KMS-11 (cell line): ENCODE measurements around the gene ZNHIT6.
"Not testable (repeated sequence)": the region's sequence is repeated elsewhere in the genome, so short reads cannot be mapped to it uniquely, and the experiment has no call there.

Experiments
- H2AFZ ChIP-seq: fragments of 200-600 bp; sonication (generic); 2 replicates; pipeline ENCODE4 v1.6.1; 2016; ENCODE audit warnings: antibody characterized with exemption, mixed run types, low read depth
- H3K27ac ChIP-seq: fragments of 200-600 bp; sonication (generic); 2 replicates; pipeline ENCODE4 v1.6.1; 2016; ENCODE audit warnings: mild to moderate bottlenecking, mixed run types
- H3K27me3 ChIP-seq: fragments of 200-600 bp; sonication (generic); 2 replicates; pipeline ENCODE4 v1.6.1; 2017; ENCODE audit warnings: mild to moderate bottlenecking, low read depth, mixed run types, moderate library complexity; ENCODE audit not compliant: insufficient read depth
- H3K36me3 ChIP-seq: fragments of 200-600 bp; sonication (generic); 2 replicates; pipeline ENCODE4 v1.6.1; 2017; ENCODE audit warnings: mild to moderate bottlenecking, mixed run types; ENCODE audit not compliant: insufficient read depth
- H3K4me1 ChIP-seq: fragments of 200-600 bp; sonication (generic); 2 replicates; pipeline ENCODE4 v1.6.1; 2016; ENCODE audit warnings: mild to moderate bottlenecking, low read depth, mixed run types; ENCODE audit not compliant: poor library complexity, severe bottlenecking
- H3K4me2 ChIP-seq: fragments of 200-600 bp; sonication (generic); 2 replicates; pipeline ENCODE4 v1.7.0; 2016; ENCODE audit warnings: mild to moderate bottlenecking, mixed run types
- H3K4me3 ChIP-seq: fragments of 200-600 bp; sonication (generic); IDR thresholded peaks from 2 replicates; pipeline ENCODE4 v1.6.1; 2017; ENCODE audit warnings: low read depth, low read length, mixed read lengths; ENCODE audit not compliant: insufficient read depth
- H3K79me2 ChIP-seq: fragments of 200-600 bp; sonication (generic); 2 replicates; pipeline ENCODE4 v1.6.1; 2016; ENCODE audit warnings: low read depth, mixed run types; ENCODE audit not compliant: insufficient read depth
- H3K9ac ChIP-seq: fragments of 200-600 bp; sonication (generic); 2 replicates; pipeline ENCODE4 v1.6.1; 2016; ENCODE audit warnings: mild to moderate bottlenecking, mixed run types
- H4K20me1 ChIP-seq: fragments of 200-600 bp; sonication (generic); 2 replicates; pipeline ENCODE4 v1.6.1; 2016; ENCODE audit warnings: mild to moderate bottlenecking, mixed run types; ENCODE audit not compliant: insufficient read depth
- CTCF ChIP-seq: fragments of 200-600 bp; sonication (generic); conservative IDR thresholded peaks from 2 replicates; pipeline ENCODE4 v1.6.1; 2017; ENCODE audit warnings: low read depth, mild to moderate bottlenecking, antibody characterized with exemption, low read length, moderate library complexity, mixed read lengths

Gene ZNHIT6

GRCh38 chr1:85650645-85651044 is 57.6 kb downstream of the ZNHIT6 start:
- H4K20me1 ChIP-seq: no peaks in the 10 kb centered on the region
- TF ChIP-seq CTCF: no peak
- no peak overlapping the region for H3K9ac ChIP-seq
- no peaks in the 10 kb centered on the region for H3K27me3 ChIP-seq
- H3K4me1 ChIP-seq: no peaks in the 10 kb centered on the region
- H3K27ac ChIP-seq: no peak overlapping the region
- no peaks in the 10 kb centered on the region for H3K79me2 ChIP-seq
- no peak overlapping the region for H3K4me2 ChIP-seq
- H3K4me3 ChIP-seq: no peak overlapping the region
- no peaks in the 10 kb centered on the region for H3K36me3 ChIP-seq
- no peak overlapping the region for H2AFZ ChIP-seq

GRCh38 chr1:85649591-85649990 is 58.6 kb downstream of the ZNHIT6 start:
- Histone ChIP-seq H3K27me3 (no peaks in the 10 kb centered on the region), H3K4me2 (no peak overlapping the region), H4K20me1 (no peaks in the 10 kb centered on the region), H3K4me3 (no peak overlapping the region), H3K4me1 (no peaks in the 10 kb centered on the region), H3K9ac (no peak overlapping the region), H3K79me2 (no peaks in the 10 kb centered on the region), H2AFZ (no peak overlapping the region), H3K27ac (no peak overlapping the region), H3K36me3 (no peaks in the 10 kb centered on the region)
- TF ChIP-seq CTCF: no peak

- H3K4me2 ChIP-seq, H3K27ac ChIP-seq, H3K4me3 ChIP-seq: not testable (repeated sequence)
Measured at GRCh38 chr1:85641598-85642556, 66.4 kb downstream of the ZNHIT6 start.

GRCh38 chr1:85639920-85640319 is 68.3 kb downstream of the ZNHIT6 start:
- H3K4me1 ChIP-seq, H3K36me3 ChIP-seq, H3K79me2 ChIP-seq, H4K20me1 ChIP-seq, H3K27ac ChIP-seq, H2AFZ ChIP-seq, H3K4me3 ChIP-seq, H3K27me3 ChIP-seq, H3K9ac ChIP-seq, H3K4me2 ChIP-seq: not testable (repeated sequence)

More at GRCh38 chr1:85641598-85642556, 66.4 kb downstream of the ZNHIT6 start:
- not testable (repeated sequence) for H3K9ac ChIP-seq, H3K79me2 ChIP-seq, H3K36me3 ChIP-seq, H2AFZ ChIP-seq, H4K20me1 ChIP-seq, H3K27me3 ChIP-seq, H3K4me1 ChIP-seq

- H3K4me2 ChIP-seq: no peak overlapping the region
- TF ChIP-seq CTCF: no peak
- H3K9ac ChIP-seq: no peak overlapping the region
- no peak overlapping the region for H3K4me3 ChIP-seq
- H3K4me1 ChIP-seq: no peaks in the 10 kb centered on the region
- no peak overlapping the region for H3K27ac ChIP-seq
- no peaks in the 10 kb centered on the region for H3K27me3 ChIP-seq
- H4K20me1 ChIP-seq: no peaks in the 10 kb centered on the region
- no peaks in the 10 kb centered on the region for H3K36me3 ChIP-seq
- H2AFZ ChIP-seq: no peak overlapping the region
- H3K79me2 ChIP-seq: no peaks in the 10 kb centered on the region
Measured at GRCh38 chr1:85638412-85638811, 69.8 kb downstream of the ZNHIT6 start.
